Pons (tissue), 1 donor: ENCODE data around the gene OR52B4.
A peak's percentile ranks its signal among the peaks of the same experiment; 100 is the strongest.
"Not testable (repeated sequence)": the region's sequence is repeated elsewhere in the genome, so short reads cannot be mapped to it uniquely, and the experiment has no call there.

Experiments
- DNase-seq: peaks from one replicate; pipeline ENCODE4 v3.0.0-alpha.2; 2016; ENCODE audit warnings: low spot score

Gene OR52B4

GRCh38 chr11:4368286-4368685 lies at the start of gene OR52B4:
Gene OR52B4 (minus strand): TSS chr11:4368386. CDS start chr11:4368295, 91 bp downstream.
- DNase-seq, result no peak

GRCh38 chr11:4416816-4417215 lies 48.6 kb upstream of the OR52B4 start:
- DNase-seq, result no peak

GRCh38 chr11:4416306-4416705 lies 48.1 kb upstream of the OR52B4 start:
- no peak for DNase-seq

- not testable (repeated sequence) for DNase-seq
Observed at GRCh38 chr11:4406206-4406605, 38.0 kb upstream of the OR52B4 start.

GRCh38 chr11:4393858-4394223 lies 25.7 kb upstream of the OR52B4 start:
- DNase-seq, result no peak

- peak; percentile 88 for DNase-seq
Observed at GRCh38 chr11:4393209-4393857, 25.1 kb upstream of the OR52B4 start, which contains the start of gene TRIM21. Gene TRIM21 (minus strand): TSS chr11:4393702. CDS start chr11:4390409, 3,293 bp downstream.

- no peak for DNase-seq
Observed at GRCh38 chr11:4388221-4388620, 20.0 kb upstream of the OR52B4 start.

- DNase-seq, result no peak
Observed at GRCh38 chr11:4385978-4386740, 18.0 kb upstream of the OR52B4 start.

GRCh38 chr11:4381901-4382300 lies 13.7 kb upstream of the OR52B4 start:
- DNase-seq, result no peak

GRCh38 chr11:4375431-4376140 lies 7.4 kb upstream of the OR52B4 start:
- DNase-seq, result no peak

- DNase-seq, result no peak
Observed at GRCh38 chr11:4370166-4370565, 2.0 kb upstream of the OR52B4 start.

GRCh38 chr11:4348142-4348541 lies 20.0 kb downstream of the OR52B4 start:
- not testable (repeated sequence) for DNase-seq

- not testable (repeated sequence) for DNase-seq
Observed at GRCh38 chr11:4345366-4345765, 22.8 kb downstream of the OR52B4 start.

GRCh38 chr11:4334356-4334755 lies 33.8 kb downstream of the OR52B4 start:
- DNase-seq, result not testable (repeated sequence)
